HG03575 (cell line): ENCODE data around the gene DRP2.
"Not testable (repeated sequence)": the region's sequence is repeated elsewhere in the genome, so short reads cannot be mapped to it uniquely, and the experiment has no call there.

Experiments
- ATAC-seq: cut with Tn5 transposase; IDR thresholded peaks from one replicate; pipeline ENCODE4 v1.9.1; 2021; ENCODE audit not compliant: unreplicated experiment, insufficient number of reproducible peaks, low FRiP score; ENCODE audit errors: extremely low read depth

DRP2 gene, protein sequence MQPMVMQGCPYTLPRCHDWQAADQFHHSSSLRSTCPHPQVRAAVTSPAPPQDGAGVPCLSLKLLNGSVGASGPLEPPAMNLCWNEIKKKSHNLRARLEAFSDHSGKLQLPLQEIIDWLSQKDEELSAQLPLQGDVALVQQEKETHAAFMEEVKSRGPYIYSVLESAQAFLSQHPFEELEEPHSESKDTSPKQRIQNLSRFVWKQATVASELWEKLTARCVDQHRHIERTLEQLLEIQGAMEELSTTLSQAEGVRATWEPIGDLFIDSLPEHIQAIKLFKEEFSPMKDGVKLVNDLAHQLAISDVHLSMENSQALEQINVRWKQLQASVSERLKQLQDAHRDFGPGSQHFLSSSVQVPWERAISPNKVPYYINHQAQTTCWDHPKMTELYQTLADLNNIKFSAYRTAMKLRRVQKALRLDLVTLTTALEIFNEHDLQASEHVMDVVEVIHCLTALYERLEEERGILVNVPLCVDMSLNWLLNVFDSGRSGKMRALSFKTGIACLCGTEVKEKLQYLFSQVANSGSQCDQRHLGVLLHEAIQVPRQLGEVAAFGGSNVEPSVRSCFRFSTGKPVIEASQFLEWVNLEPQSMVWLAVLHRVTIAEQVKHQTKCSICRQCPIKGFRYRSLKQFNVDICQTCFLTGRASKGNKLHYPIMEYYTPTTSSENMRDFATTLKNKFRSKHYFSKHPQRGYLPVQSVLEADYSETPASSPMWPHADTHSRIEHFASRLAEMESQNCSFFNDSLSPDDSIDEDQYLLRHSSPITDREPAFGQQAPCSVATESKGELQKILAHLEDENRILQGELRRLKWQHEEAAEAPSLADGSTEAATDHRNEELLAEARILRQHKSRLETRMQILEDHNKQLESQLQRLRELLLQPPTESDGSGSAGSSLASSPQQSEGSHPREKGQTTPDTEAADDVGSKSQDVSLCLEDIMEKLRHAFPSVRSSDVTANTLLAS

DNA sequence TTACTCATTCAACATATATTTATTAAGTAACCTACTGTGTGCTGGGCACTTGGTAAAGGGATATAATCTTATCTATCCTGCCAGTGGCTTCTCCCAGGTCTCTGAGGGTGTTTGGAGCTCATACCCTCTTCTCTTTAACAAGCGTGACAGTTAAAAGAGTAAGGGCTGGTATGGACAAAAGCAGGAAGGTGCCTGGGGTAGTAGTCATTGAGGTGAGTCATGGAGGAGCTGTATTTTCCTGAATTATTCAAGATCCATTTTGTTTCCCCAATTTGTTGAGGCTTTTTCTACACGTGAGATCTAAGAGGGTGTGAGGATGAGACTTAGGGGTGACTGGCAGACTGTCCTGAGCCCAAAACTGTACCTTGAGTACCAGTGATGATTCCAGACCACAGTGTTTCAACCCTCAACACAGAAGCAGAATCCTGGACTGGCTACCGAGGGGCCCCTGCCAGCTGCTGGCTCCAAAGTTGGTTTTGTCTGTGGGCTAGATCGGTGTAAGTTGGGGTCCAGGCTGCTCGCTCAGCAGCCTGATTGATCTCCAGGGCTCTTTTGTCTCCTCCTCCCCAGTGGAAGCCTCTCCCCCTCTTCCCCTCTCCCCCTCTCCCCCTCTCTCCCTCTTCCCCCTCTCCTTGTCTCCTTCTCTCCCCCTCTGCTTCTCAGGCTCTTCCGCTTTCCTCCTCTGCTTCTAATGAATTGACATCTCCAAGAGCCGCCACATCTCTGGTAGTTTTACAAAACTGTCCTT lies at the start of gene DRP2:
DRP2 (plus strand) TSS at position 671 of the 748 bp plus-strand sequence. CDS start 11,862 bp downstream, outside the sequence.
- no peak for ATAC-seq

DNA sequence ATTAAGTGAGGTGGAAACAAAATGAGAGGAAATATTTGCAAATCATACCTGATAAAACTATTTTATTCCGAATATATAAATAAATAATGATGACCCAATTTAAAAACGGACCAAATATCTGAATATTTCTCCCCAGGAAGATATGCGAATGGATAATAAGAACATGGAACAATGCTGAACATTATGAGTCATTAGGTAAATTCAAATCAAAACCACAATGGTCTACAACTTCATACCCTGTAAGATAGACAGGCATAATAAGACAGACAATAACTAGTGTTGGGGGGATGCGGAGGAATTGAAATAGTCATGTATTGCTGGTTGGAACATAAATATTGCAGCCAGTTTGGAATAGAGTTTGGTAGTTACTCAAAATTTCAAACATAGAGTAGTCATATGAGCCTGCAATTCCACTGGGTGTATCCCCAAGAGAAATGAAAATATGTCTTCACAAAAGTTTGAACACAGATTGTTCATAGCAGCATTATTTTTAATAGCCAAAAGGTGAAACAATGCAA lies 47.6 kb upstream of the DRP2 start:
- no peak for ATAC-seq

DNA sequence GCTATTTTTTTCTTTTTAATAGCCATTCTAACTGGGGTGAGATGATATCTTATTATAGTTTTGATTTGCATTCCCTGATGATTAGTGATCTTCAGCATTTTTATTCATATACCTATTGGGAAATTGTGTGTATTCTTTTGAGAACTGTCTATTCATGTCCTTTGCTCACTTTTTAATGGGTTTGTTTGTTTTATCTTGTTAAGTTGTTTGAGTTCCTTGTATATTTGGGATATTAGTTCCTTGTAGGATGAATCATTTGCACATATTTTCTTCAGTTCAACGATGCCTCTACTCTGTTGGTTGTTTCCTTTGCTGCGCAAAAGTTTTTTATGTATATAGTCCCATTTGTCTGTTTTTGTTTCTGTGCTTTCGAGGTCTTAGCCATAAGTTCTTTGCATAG lies 43.1 kb upstream of the DRP2 start:
- no peak for ATAC-seq

DNA sequence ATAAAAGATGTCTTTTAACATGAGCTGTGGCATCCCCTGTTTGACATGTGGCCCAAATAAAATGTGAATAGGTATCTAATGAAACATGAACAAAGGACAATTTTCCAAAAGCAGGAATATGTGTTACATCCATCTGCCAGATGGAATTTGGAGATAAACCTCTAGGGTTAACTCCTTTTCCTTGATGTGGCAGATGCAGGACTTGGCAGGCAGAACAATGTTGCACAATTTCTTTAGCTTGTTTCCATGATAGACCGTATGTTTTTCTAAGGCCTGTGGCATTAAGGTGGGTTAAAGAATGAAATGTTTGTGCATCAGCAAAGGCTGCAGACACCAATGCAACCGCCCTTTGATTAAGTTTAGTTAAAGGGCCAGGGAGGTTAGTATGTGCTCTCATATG lies 34.7 kb upstream of the DRP2 start:
- ATAC-seq, result not testable (repeated sequence)

DNA sequence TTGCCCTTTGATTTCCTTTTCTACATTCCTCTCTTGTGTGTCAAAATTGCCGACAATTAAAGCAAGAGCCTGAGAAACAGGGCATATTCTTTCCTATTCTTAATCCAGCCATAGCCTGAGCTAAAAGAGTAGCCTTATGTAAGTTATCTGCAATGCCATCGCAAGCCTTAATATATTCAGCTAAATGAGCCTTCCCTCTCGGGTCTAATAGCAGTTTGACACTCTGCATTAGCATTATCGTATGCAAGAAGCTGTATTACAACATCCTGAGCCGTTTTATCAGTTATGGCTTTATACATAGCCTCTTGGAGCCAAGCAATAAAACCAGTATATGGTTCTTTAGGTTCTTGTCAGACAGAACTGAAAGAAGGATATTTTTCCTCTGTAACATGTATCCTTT lies 31.6 kb upstream of the DRP2 start:
- not testable (repeated sequence) for ATAC-seq

DNA sequence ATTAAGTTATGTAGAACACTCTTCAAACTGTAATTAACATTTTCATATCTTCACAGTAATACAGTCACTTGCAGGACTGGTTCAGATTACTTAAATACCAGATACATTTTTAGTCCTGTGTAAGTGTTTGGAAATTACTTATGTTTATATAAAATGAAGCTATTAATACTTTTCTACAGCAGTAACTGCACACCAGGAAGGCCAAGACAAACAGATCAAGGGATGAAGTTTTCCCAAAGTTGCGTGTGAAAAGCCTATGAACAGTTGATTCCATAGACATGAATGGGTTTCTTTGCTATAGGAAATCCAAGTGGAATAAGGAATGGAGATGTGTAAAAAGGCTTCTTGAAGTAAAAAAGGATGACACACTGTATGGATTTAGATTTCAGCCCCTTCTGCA lies 28.9 kb upstream of the DRP2 start:
- ATAC-seq, result no peak

DNA sequence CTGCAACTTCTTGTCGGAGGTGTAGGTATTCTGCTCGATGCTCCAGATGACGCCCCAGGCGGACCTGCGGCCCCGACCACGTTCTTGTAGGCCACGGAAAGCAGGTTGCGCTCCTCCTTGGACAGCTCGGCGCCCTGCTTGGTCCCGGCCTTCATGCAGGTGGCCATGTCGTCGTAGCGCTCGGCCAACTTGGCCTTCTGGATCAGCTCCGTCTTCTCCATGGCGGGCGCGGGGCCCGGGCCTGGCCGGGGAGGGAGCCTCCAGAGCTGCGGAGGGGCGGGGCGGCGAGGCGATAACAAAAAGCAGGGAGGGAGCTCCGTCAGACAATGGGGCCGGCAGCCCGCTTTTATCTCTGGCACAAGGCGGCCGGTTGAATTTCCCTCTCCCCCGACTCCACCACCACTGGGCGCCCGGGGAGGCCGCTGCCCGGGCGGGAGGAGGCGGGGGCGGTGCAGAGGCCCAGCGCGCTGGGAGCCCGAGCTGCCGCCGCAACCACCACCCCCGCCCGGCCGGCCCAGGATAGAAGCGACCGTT lies 28.3 kb upstream of the DRP2 start:
- ATAC-seq, result no peak

DNA sequence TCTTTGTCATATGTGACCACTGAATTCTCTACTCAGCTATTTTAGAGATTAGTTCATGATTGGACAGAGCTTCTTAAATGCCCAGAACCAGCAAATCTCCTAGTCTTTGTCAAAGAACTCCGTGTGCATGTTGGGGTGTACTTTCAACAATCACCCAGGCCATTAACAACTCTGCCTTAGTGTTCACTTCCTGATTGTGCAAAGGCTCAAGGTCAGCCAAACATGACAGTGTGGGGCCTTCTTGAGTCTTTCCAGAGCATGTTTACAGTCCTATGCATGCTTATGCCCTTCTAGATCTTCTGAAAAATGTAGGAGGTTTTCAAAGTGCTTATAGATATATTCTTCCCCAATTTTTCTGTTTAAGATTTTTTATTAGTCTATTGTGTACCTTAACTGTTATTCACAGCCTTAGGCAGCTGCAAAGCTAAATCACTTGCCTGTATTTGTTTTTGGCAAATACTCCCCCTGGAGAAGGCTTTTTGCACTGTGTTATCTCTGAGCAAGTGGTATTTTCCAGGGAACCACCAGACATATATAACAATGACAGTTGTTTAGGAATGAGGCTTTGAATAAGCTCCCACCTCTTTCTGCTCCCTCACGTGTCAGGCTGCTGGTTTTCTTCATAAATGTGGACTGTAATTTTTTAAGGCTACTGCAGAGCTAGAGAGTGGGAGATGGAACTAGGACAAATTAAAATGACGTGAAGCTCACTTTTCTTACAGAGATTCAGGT lies 24.0 kb upstream of the DRP2 start:
- ATAC-seq, result no peak

DNA sequence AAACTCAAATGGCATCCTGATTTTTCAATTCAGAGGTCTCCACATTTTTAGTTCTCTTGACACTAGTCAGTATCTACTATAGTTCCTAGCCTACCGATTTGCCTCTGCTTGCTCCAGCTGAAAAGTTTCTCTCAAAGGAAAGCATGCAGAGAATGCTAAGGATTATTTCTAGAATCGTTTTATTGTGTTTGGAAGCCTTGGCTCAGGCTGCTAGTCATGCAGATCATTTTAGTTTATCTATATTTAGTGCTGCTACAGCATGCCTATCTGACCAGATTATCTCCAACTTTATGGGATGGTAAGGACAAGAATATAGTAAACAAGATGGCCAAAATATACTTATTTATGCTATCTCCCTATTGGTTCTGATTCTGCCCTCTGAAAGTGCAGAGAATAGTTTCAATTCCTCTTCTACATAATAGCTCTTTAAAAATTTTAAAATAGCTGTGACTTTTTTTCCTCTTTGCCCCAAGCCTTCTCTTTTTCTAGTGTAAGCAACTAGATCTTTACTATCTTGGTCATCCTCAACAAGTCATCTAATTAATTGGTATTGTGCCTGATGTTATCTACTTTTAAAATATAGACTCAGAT lies 15.7 kb upstream of the DRP2 start:
- ATAC-seq, result no peak

DNA sequence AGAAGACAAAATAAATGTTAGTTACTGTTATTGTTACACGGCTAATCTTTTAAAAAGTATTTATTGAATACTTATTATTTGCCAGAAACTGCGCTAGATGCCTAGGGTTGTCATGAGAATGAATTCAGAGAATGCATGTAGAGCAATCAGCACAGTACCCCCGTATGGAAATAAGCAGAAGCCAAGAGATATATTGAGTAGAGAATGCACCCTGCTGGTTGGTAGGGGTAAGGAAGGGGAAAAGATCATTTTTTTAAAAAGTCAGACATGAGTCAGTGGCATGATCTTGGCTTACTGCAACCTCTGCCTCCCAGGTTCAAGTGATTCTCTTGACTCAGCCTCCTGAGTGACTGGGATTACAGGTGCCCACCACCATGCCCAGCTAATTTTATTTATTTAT lies 13.1 kb upstream of the DRP2 start:
- no peak for ATAC-seq

DNA sequence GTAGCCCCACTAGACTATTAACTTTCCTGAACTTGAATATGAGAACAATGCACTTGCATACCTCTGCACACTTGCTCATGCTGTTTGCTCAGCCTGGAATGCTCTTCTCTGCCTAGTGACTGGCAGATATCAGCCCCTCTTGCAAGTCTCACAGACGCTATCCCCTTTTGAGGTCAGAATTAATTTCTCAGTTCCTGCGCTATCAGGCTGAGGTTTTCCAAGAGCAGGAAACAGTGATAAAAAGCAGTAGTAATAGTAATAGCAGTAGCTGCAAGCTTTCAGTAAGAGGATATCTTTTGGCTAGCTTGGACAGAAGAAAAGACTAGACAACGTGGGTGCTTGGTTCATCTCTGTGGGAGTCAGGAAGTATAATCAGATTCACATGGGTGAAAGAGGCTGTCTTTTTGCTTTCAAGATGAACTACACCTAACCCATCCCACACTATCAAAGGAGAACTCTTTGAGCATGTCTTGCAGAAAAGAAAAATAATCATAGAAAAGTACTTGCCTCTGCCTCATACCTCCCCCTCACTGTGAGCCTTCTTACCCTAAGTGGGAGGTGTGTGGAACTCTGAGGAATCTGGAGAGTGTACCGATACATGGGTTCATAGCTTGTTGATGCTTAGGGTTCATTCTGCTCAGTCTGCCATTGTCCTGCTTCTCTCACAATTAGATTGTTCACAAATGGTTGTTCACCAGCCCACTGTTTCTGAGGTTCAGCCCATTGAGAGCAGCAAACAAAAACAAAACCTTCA lies 11.3 kb upstream of the DRP2 start:
- peak; percentile 49 for ATAC-seq

DNA sequence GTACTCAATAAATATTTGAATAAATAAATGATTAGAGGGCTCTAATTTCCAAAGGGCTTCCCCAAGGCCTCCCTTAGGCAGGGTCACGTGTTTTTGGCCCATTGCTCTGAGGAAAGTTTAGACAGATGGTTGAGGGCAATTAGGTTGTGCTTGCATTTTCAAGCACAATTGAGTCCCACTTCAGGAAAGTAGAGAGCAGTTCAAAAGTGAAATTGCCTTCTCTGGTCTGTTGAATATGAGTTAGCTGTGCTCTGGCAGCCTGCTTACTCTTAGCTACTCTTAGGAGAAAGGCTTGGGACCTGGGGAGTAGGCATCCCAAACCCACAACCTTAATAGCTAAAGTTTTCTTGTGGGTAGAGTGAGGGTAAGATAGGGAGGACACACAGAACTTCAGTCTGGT lies 9.0 kb upstream of the DRP2 start:
- no peak for ATAC-seq

DNA sequence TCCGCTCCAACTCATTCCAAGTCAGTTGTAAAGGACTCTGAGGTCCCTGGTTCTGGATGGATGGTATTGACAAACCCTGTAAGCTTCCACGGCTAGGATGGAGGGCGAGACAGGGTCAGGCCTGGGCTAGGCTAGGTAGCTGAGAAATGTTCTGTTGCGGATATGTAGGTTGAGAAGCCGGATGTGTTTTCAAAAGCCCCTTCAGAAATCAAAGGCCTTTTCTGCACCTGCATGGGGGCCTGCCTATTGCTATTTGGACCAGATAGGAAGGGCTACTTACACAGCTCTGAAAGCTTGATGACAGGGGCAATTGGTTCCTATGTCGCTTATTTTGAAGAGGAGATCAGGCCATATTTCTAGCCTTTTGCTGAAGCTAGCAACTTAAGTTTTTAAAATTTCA lies 1.9 kb upstream of the DRP2 start:
- ATAC-seq, result no peak

DNA sequence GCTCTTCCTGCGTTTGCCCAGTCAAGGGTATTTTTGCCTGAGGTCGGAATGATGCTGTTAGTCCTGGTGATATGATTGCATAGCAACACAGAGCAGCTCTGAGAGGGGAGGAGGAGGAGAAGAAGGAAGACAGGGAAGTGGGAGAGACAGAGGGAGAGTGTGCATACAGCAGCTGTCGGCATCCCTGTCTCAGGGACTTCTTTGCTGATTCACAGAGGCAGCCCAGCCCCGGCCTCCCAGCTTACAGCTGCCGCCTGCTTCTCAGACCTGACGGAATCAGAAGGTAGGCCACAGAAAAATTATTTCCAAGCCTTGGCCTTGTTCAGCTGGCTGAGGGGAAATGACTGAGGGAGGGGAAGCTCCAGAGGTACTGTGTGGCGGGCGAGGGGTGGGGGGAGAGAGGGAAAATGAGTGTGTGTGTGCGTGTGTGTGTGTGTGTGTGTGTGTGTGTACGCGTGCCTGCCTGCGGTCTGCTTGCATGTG lies 319 bp downstream of the DRP2 start:
- ATAC-seq, result no peak

DNA sequence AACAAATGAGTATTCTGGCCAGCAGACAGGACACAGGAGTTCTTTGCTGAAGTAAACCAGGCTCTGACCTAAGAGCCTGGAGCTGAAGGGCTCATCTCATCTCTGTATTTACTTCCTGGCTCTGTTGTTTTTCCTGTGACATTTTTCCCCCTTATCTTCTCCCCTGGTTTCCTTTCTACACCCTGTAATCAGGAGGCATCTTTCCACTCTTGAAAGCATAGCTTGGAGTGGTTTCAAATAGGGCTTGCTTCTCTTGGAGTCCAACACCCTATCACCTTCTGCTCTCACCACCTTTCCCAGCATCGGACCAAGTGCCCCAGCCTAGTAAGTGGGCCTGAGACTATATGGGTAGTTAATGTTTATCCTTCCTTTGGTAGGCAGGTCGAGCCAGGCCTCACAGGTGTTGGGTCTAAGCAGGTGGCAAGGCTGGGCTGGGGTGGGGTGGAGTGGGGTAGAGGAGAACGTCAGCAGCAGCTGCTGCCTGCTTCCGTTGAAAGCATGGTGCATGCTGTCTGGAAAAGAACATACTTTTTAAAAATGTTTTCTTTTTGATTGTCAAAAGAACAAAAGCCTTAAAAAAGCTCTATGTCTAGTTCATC lies 1.2 kb downstream of the DRP2 start:
- no peak for ATAC-seq

DNA sequence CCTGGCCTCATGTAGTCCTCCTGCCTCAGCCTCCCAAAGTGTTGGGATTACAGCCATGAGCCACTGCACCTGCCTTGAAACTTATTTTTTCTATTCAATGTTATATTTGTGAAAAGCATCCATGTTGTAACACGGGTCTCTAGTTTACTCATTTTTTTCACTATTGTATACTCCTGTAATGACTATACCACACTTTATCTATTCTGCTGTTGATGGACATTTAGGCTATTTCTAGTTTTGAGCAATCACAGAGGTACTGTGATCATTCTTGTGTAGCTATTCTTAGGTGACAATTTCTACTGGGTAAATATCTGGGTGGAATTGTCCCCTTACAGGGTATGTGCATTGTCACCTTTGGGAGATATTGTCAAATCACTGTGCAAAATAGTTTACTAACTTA lies 3.6 kb downstream of the DRP2 start:
- ATAC-seq, result no peak

DNA sequence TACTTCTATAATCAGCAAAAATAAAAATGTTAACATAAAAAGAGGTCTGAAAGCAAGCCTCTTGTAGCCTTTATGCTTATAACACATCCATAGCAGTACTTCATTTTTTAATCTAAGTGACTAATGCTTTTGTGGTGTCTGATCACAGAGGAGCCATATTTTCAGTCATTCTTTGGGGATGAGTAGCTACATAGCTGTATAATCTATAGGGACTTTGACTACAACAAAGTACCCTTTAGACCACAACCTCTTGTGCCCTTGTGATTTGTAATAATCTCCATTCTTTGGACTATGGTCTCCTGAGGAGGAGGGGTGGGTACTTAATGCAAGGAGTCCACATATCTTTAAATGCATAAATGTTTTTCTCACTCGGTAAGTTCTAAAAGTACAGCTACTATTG lies 9.6 kb downstream of the DRP2 start:
- no peak for ATAC-seq
